ENCODE results near the gene PCAT6. TPM values are rescaled to one million over a fixed set of nuclear protein-coding genes. Genes with fewer than 3 reads are reported as not detected.

Gene PCAT6
- total and polyA plus RNA-seq, 2 experiments from 2014 or later, result 7.2 to 28.1 TPM

- Histone ChIP-seq H3F3A (replicated peaks; ENCODE audit: low read depth) (0 out of 2 replicates have a peak, but pooled peaks cover 4% of the 10 kb centered on the region), H4K20me1 (replicated peaks; ENCODE audit: insufficient read depth) (no peaks in the 10 kb centered on the region)
Observed at GRCh38 chr1:202852163-202852904, 41.6 kb downstream of the PCAT6 start.

More at GRCh38 chr1:202852163-202852904, 41.6 kb downstream of the PCAT6 start:
- no peak overlapping the region for H3K4me2 ChIP-seq
- Mint-ChIP-seq H3K4me3 (no peak overlapping the region), H3K9me3 (no peaks in the 10 kb centered on the region), H3K27ac (peak overlapping the region; percentile 50; the same call in 1 of the 2 replicates), H3K4me1 (0 out of 3 replicates have a peak, but pooled peaks cover 2% of the 10 kb centered on the region), H3K27me3 (ENCODE audit: insufficient read depth, low read depth, poor library complexity) (no peaks in the 10 kb centered on the region), H3K36me3 (ENCODE audit: low read depth) (peaks cover 44% of the 10 kb centered on the region)
- no peaks in the 10 kb centered on the region for H3K4me1 ChIP-seq (ENCODE audit: insufficient read depth)
- no peaks in the 10 kb centered on the region for H3K9me2 ChIP-seq (ENCODE audit: insufficient read depth)
- peak overlapping the region; percentile 4 for H3K27ac ChIP-seq (ENCODE audit: low read depth)
- peak; percentile 83 to 92 for TF ChIP-seq CTCF (conservative IDR thresholded peaks at IDR 0.05; ENCODE audit: low read depth in 2 of 2)
- TF ChIP-seq ZNF462 (CRISPR knock-in tag; IDR thresholded peaks at IDR 0.05), result no peak
- TF ChIP-seq POLR2AphosphoS5 (IDR thresholded peaks at IDR 0.05; ENCODE audit: low read depth), result 0 out of 2 replicates have a peak, but pooled peaks have one; percentile 16
- H3K36me3 ChIP-seq (ENCODE audit: insufficient read depth), result 0 out of 2 replicates have a peak, but pooled peaks cover 11% of the 10 kb centered on the region
- H3K27me3 ChIP-seq (ENCODE audit: insufficient read depth), result no peaks in the 10 kb centered on the region
- H2AFZ ChIP-seq, result no peak overlapping the region
- H3K79me2 ChIP-seq (replicated peaks; ENCODE audit: insufficient read depth), result no peaks in the 10 kb centered on the region
- H3K4me3 ChIP-seq, result no peak overlapping the region
- peak; percentile 96 for ATAC-seq
- DNase-seq (ENCODE audit: low spot score), result peak; percentile 90
